Progenitor cell of endocrine pancreas (in vitro differentiated cells): ENCODE data around the gene AGO3. TPM values are rescaled to one million over a fixed set of nuclear protein-coding genes. Genes with fewer than 3 reads are reported as not detected.
A peak's percentile ranks its signal among the peaks of the same experiment; 100 is the strongest.

ENCODE experiments used
- DNase-seq: peaks from one replicate; pipeline ENCODE4 v3.0.0; 2021; ENCODE audit warnings: low spot score; ENCODE audit not compliant: unreplicated experiment
- H3K27ac Mint-ChIP-seq: 2 replicates; pipeline ENCODE4 v1.8.0; 2021; ENCODE audit warnings: mild to moderate bottlenecking, moderate library complexity, mixed read lengths
- H3K27me3 Mint-ChIP-seq: 2 replicates; pipeline ENCODE4 v1.8.0; 2021; ENCODE audit warnings: mixed read lengths
- H3K36me3 Mint-ChIP-seq: 2 replicates; pipeline ENCODE4 v1.8.0; 2022; ENCODE audit warnings: mixed read lengths; ENCODE audit not compliant: insufficient read depth
- H3K4me1 Mint-ChIP-seq: 2 replicates; pipeline ENCODE4 v1.8.0; 2021; ENCODE audit warnings: low read depth, mixed read lengths
- H3K4me3 Mint-ChIP-seq: 2 replicates; pipeline ENCODE4 v1.8.0; 2021; ENCODE audit warnings: low read depth, mild to moderate bottlenecking, moderate library complexity, mixed read lengths
- H3K9me3 Mint-ChIP-seq: 2 replicates; pipeline ENCODE4 v1.8.0; 2021; ENCODE audit warnings: low read depth, mixed read lengths
- CTCF ChIP-seq: fragments of 200-600 bp; sonication (generic); IDR thresholded peaks from one replicate; pipeline ENCODE4 v1.5.0; 2021; ENCODE audit warnings: antibody characterized with exemption, mild to moderate bottlenecking; ENCODE audit not compliant: unreplicated experiment
- total RNA-seq: library from RNA; stranded (reverse); gene quantifications from 2 replicates; pipeline ENCODE4 v1.2.1, GENCODE V29; 2021

Gene AGO3
- total RNA-seq, 1 donor from 2014 or later = 40.8 TPM

GRCh38 chr1:35893051-35893879 is 37.6 kb upstream of the AGO3 start:
- Mint-ChIP-seq H3K4me3 (no peak overlapping the region), H3K27ac (no peak overlapping the region), H3K36me3 (peaks cover 32% of the 10 kb centered on the region), H3K9me3 (no peaks in the 10 kb centered on the region), H3K27me3 (no peaks in the 10 kb centered on the region), H3K4me1 (no peaks in the 10 kb centered on the region)
- no peak for DNase-seq
- no peak for TF ChIP-seq CTCF

- no peak overlapping the region for H3K4me3 Mint-ChIP-seq
- no peak for TF ChIP-seq CTCF
- DNase-seq = no peak
- no peaks in the 10 kb centered on the region for H3K9me3 Mint-ChIP-seq
- H3K27ac Mint-ChIP-seq = peak overlapping the region; percentile 81
- no peaks in the 10 kb centered on the region for H3K4me1 Mint-ChIP-seq
- no peaks in the 10 kb centered on the region for H3K27me3 Mint-ChIP-seq
- H3K36me3 Mint-ChIP-seq = peaks cover 29% of the 10 kb centered on the region
Observed at GRCh38 chr1:35894183-35894582, 36.7 kb upstream of the AGO3 start.

GRCh38 chr1:35894656-35895055 is 36.2 kb upstream of the AGO3 start:
- no peak overlapping the region for H3K4me3 Mint-ChIP-seq
- peak overlapping the region; percentile 81 for H3K27ac Mint-ChIP-seq
- H3K27me3 Mint-ChIP-seq = no peaks in the 10 kb centered on the region
- no peaks in the 10 kb centered on the region for H3K4me1 Mint-ChIP-seq
- no peak for TF ChIP-seq CTCF
- H3K9me3 Mint-ChIP-seq = no peaks in the 10 kb centered on the region
- peaks cover 30% of the 10 kb centered on the region for H3K36me3 Mint-ChIP-seq
- no peak for DNase-seq

- no peaks in the 10 kb centered on the region for H3K4me1 Mint-ChIP-seq
- H3K27ac Mint-ChIP-seq = no peak overlapping the region
- no peak for TF ChIP-seq CTCF
- H3K27me3 Mint-ChIP-seq = no peaks in the 10 kb centered on the region
- H3K36me3 Mint-ChIP-seq = peaks cover 33% of the 10 kb centered on the region
- no peaks in the 10 kb centered on the region for H3K9me3 Mint-ChIP-seq
- DNase-seq = no peak
- no peak overlapping the region for H3K4me3 Mint-ChIP-seq
Observed at GRCh38 chr1:35899941-35900340, 31.0 kb upstream of the AGO3 start.

GRCh38 chr1:35901235-35901634 is 29.7 kb upstream of the AGO3 start:
- Mint-ChIP-seq H3K4me3 (no peak overlapping the region), H3K36me3 (peaks cover 31% of the 10 kb centered on the region), H3K27me3 (no peaks in the 10 kb centered on the region), H3K9me3 (no peaks in the 10 kb centered on the region), H3K27ac (no peak overlapping the region), H3K4me1 (no peaks in the 10 kb centered on the region)
- no peak for TF ChIP-seq CTCF
- DNase-seq = no peak
